HepG2 (cell line): ENCODE results near the gene FRMD4A. TPM values are rescaled to one million over a fixed set of nuclear protein-coding genes. Genes with fewer than 3 reads are reported as not detected.
A peak's percentile ranks its signal among the peaks of the same experiment; 100 is the strongest.

Source experiments
- DMTF1 ChIP-seq: sonication (generic); formaldehyde crosslinking; IDR thresholded peaks from 2 replicates; pipeline ENCODE4 v1.4.0; 2020; ENCODE audit warnings: mild to moderate bottlenecking, missing genetic modification reagents
- ELF1 ChIP-seq: sonication (generic); formaldehyde crosslinking; IDR thresholded peaks from 2 replicates; pipeline ENCODE4 v1.4.0; 2020; ENCODE audit warnings: missing genetic modification reagents
- JUND ChIP-seq: sonication (generic); formaldehyde crosslinking; IDR thresholded peaks from 2 replicates; pipeline ENCODE4 v1.8.0; 2022; ENCODE audit warnings: mild to moderate bottlenecking, missing genetic modification reagents
- PAX8 ChIP-seq: sonication (generic); formaldehyde crosslinking; IDR thresholded peaks from 2 replicates; pipeline ENCODE4 v1.8.0; 2022; ENCODE audit warnings: mild to moderate bottlenecking, missing genetic modification reagents, borderline replicate concordance
- SOX6 ChIP-seq, 2 experiments: fragments of 450-650 bp in 1 of 2; sonication (generic) in 1 of 2; formaldehyde crosslinking in 1 of 2; IDR thresholded peaks; 2 replicates each; pipeline versions ENCODE4 v1.4.0 to v1.6.1; 2017 to 2020; ENCODE audit warnings: antibody characterized with exemption in 1 of 2, mild to moderate bottlenecking in 1 of 2, missing genetic modification reagents in 1 of 2
- ZNF44 ChIP-seq: sonication (generic); formaldehyde crosslinking; IDR thresholded peaks from 2 replicates; pipeline ENCODE4 v1.5.1; 2020; ENCODE audit warnings: mild to moderate bottlenecking, missing genetic modification reagents
- ZNF562 ChIP-seq: sonication (generic); formaldehyde crosslinking; IDR thresholded peaks from 2 replicates; pipeline ENCODE4 v1.8.0; 2022; ENCODE audit warnings: missing genetic modification reagents, borderline replicate concordance
- ZNF775 ChIP-seq: sonication (generic); formaldehyde crosslinking; IDR thresholded peaks from 2 replicates; pipeline ENCODE4 v1.4.0; 2020; ENCODE audit warnings: missing genetic modification reagents, mild to moderate bottlenecking, moderate library complexity, borderline replicate concordance
- ZNF776 ChIP-seq: sonication (generic); formaldehyde crosslinking; IDR thresholded peaks from 2 replicates; pipeline ENCODE4 v1.4.0; 2020; ENCODE audit warnings: mild to moderate bottlenecking, missing genetic modification reagents
- ZSCAN12 ChIP-seq: sonication (generic); formaldehyde crosslinking; IDR thresholded peaks from 2 replicates; pipeline ENCODE4 v1.9.0; 2021; ENCODE audit warnings: mild to moderate bottlenecking, missing genetic modification reagents
- polyA plus RNA-seq, 8 experiments: library from polyadenylated mRNA; depleted of rRNA in 3 of 8; stranded (reverse) in 7 of 8; unstranded in 1 of 8; fragments of >200 nt; fragmentation: Illumina TruSeq in 4 of 8; extraction: Trizol in 4 of 8; gene quantifications; 2 replicates each; pipeline versions ENCODE4 v1.2.1 to v1.2.3, GENCODE V29; 2011 to 2016; ENCODE audit warnings: low read depth in 4 of 8, missing spikeins in 1 of 8, mixed read lengths in 1 of 8; ENCODE audit not compliant: insufficient read depth in 1 of 8
- total RNA-seq, 5 experiments: library from RNA; depleted of rRNA; stranded (reverse); fragments of >200 nt; fragmentation: Illumina TruSeq; extraction: Trizol; gene quantifications; 2 replicates each; pipeline ENCODE4 v1.2.3, GENCODE V29; 2016; ENCODE audit warnings: low read depth in 1 of 5
- TF ChIP-seq, protein P1 (sequence below): sonication (generic); formaldehyde crosslinking; IDR thresholded peaks from 2 replicates; pipeline ENCODE4 v1.9.0; 2021; ENCODE audit warnings: mild to moderate bottlenecking, missing genetic modification reagents
- TF ChIP-seq, protein P2 (sequence below): sonication (generic); formaldehyde crosslinking; IDR thresholded peaks from 2 replicates; pipeline ENCODE4 v1.8.0; 2022; ENCODE audit warnings: mild to moderate bottlenecking, missing genetic modification reagents; ENCODE audit not compliant: insufficient replicate concordance
- TF ChIP-seq, protein P3 (sequence below): sonication (generic); formaldehyde crosslinking; IDR thresholded peaks from 2 replicates; pipeline ENCODE4 v1.4.0; 2020; ENCODE audit warnings: mild to moderate bottlenecking, missing genetic modification reagents

Gene FRMD4A
- total and polyA plus RNA-seq, 2 of the 13 experiments (the other 11 are each of a cell fraction or from before 2014, with no cell fraction given), result 0.09 to 0.26 TPM

- TF ChIP-seq, protein P1, sequence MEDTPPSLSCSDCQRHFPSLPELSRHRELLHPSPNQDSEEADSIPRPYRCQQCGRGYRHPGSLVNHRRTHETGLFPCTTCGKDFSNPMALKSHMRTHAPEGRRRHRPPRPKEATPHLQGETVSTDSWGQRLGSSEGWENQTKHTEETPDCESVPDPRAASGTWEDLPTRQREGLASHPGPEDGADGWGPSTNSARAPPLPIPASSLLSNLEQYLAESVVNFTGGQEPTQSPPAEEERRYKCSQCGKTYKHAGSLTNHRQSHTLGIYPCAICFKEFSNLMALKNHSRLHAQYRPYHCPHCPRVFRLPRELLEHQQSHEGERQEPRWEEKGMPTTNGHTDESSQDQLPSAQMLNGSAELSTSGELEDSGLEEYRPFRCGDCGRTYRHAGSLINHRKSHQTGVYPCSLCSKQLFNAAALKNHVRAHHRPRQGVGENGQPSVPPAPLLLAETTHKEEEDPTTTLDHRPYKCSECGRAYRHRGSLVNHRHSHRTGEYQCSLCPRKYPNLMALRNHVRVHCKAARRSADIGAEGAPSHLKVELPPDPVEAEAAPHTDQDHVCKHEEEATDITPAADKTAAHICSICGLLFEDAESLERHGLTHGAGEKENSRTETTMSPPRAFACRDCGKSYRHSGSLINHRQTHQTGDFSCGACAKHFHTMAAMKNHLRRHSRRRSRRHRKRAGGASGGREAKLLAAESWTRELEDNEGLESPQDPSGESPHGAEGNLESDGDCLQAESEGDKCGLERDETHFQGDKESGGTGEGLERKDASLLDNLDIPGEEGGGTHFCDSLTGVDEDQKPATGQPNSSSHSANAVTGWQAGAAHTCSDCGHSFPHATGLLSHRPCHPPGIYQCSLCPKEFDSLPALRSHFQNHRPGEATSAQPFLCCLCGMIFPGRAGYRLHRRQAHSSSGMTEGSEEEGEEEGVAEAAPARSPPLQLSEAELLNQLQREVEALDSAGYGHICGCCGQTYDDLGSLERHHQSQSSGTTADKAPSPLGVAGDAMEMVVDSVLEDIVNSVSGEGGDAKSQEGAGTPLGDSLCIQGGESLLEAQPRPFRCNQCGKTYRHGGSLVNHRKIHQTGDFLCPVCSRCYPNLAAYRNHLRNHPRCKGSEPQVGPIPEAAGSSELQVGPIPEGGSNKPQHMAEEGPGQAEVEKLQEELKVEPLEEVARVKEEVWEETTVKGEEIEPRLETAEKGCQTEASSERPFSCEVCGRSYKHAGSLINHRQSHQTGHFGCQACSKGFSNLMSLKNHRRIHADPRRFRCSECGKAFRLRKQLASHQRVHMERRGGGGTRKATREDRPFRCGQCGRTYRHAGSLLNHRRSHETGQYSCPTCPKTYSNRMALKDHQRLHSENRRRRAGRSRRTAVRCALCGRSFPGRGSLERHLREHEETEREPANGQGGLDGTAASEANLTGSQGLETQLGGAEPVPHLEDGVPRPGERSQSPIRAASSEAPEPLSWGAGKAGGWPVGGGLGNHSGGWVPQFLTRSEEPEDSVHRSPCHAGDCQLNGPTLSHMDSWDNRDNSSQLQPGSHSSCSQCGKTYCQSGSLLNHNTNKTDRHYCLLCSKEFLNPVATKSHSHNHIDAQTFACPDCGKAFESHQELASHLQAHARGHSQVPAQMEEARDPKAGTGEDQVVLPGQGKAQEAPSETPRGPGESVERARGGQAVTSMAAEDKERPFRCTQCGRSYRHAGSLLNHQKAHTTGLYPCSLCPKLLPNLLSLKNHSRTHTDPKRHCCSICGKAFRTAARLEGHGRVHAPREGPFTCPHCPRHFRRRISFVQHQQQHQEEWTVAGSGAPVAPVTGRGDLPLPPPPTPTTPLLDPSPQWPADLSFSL (CRISPR knock-in tag), result 0 out of 2 replicates have a peak, but pooled peaks have one; percentile 27
- TF ChIP-seq ZSCAN12 (CRISPR knock-in tag), result no peak
- TF ChIP-seq ZNF562 (CRISPR knock-in tag), result no peak
- no peak for TF ChIP-seq SOX6 (IDR thresholded peaks at IDR 0.05)
- peak; percentile 66; the same call in 1 of the 2 replicates for TF ChIP-seq SOX6 (CRISPR knock-in tag; IDR thresholded peaks at IDR 0.05)
- TF ChIP-seq ZNF44 (CRISPR knock-in tag), result no peak
- TF ChIP-seq ZNF776 (CRISPR knock-in tag), result no peak
- TF ChIP-seq JUND (CRISPR knock-in tag), result no peak
- TF ChIP-seq DMTF1 (CRISPR knock-in tag), result no peak
- TF ChIP-seq, protein P2, sequence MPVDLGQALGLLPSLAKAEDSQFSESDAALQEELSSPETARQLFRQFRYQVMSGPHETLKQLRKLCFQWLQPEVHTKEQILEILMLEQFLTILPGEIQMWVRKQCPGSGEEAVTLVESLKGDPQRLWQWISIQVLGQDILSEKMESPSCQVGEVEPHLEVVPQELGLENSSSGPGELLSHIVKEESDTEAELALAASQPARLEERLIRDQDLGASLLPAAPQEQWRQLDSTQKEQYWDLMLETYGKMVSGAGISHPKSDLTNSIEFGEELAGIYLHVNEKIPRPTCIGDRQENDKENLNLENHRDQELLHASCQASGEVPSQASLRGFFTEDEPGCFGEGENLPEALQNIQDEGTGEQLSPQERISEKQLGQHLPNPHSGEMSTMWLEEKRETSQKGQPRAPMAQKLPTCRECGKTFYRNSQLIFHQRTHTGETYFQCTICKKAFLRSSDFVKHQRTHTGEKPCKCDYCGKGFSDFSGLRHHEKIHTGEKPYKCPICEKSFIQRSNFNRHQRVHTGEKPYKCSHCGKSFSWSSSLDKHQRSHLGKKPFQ (CRISPR knock-in tag), result peak; percentile 35
- TF ChIP-seq, protein P3, sequence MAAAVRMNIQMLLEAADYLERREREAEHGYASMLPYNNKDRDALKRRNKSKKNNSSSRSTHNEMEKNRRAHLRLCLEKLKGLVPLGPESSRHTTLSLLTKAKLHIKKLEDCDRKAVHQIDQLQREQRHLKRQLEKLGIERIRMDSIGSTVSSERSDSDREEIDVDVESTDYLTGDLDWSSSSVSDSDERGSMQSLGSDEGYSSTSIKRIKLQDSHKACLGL (CRISPR knock-in tag), result no peak
- peak; percentile 72 for TF ChIP-seq ELF1 (CRISPR knock-in tag)
- no peak for TF ChIP-seq ZNF775 (CRISPR knock-in tag)
- TF ChIP-seq PAX8 (CRISPR knock-in tag), result no peak
Observed at GRCh38 chr10:13765641-13766341, 564.9 kb downstream of the FRMD4A start (continued).
